Activated CD8-positive, alpha-beta memory T cell treated with anti-CD3 and anti-CD28 coated beads for 24 hours (primary cell): ENCODE data around the gene FPR2.

Source experiments
- DNase-seq: peaks from one replicate; pipeline ENCODE4 v3.0.0-alpha.2; 2020

FPR2 gene

DNA sequence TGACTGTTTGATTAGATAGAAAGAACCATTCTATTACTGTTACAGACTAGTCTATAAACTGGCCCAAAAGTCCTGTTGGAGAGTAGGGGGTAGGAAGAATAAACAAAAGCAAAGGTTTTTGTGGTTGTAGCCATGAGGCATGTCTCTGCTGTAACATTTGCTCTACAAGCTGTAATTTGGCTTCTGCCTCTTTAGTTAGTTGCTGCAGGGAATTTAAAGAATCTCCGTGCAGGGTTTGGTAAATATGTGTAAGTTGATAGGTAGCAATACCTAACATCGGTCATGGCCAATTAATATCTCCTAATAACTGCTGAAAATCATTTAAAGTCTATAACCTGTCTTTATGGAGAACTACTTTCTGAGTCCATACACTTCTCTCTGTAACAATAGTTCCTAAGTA is 46.9 kb downstream of the FPR2 start:
- DNase-seq: no peak

DNA sequence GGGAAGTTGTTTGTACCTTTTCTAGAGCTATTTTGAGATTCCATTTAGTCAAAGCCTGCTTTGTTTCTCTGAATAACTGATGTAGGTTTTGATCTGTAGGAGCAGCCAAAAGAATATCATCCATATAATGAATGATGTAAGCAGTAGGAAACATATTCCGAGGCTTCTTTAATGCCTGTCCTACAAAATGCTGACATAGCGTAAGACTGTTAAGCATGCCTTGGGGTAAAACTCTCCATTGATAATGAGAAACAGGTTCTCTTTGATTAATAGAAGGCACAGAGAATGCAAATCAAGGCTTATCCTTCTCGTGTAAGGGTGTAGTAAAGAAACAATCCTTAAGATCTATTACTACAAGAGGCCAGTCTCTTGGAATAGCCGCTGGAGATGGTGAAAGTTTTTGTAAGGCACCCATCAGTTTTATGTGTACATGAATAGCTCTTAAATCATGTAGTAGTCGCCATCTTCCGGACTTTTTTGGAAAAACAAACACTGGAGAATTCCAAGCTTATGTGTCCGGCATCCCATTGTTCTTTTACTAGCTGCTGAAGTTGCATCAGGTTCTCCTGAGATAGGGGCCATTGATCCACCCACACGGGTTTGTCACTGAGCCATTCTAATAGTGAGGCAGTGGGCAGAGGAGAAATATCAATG is 47.5 kb downstream of the FPR2 start:
- no peak for DNase-seq

DNA sequence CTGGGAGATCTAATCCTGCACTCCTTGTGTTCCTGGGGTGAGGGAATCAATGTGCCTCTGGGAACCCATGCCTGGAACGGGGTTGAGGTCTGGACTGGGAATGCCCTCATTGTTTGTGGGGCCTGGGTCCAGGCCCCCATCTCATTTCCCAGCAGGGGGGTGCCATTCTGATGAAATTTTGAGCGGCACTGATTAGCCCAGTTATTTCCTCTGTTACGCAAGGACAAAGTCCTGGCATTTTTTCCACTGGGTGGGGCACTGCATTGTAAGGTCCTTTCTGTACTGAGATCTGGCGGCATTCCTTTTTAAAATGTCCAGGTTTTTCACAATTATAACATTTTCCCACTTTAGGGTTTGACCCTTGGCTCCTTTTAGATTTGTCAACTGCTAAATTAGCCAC is 48.8 kb downstream of the FPR2 start:
- DNase-seq: no peak

DNA sequence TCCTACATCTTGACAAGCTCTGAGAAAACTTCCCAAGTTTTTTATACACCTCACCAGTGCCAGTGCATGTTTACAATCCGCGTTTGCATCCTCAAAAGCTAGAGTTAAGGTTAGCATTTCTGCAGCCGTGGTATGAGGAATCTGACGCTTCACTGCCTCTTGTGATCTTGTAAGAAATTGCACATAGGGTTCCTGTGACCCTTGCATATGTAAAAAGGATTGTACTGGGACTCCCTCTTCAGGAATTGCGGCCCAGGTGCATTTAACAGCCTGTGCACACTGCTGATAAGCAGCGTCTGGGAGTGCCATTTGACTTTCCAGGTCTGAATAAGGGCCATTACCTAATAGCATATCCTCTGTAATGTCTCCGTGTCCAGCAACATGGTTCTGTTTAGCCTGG is 49.2 kb downstream of the FPR2 start:
- DNase-seq: no peak

DNA sequence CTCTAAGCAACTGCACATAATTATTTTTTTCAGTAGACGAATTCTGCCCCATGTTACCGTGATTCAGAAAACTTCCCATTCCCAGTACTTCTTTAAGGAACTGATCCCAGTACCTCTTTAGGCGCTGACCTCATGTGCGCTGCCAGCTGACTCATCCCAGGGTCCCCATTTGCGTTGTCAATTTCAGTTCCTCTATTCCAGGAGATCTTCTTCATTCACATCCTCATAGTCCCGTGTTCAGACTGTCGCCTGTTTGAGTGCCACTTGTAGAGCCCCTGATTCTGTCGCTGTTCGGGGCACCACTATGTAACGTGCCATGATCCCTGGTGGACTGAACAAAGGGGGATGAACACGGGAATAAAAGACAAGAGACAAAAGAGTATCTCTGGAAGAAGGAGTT is 50.4 kb downstream of the FPR2 start:
- DNase-seq: no peak

DNA sequence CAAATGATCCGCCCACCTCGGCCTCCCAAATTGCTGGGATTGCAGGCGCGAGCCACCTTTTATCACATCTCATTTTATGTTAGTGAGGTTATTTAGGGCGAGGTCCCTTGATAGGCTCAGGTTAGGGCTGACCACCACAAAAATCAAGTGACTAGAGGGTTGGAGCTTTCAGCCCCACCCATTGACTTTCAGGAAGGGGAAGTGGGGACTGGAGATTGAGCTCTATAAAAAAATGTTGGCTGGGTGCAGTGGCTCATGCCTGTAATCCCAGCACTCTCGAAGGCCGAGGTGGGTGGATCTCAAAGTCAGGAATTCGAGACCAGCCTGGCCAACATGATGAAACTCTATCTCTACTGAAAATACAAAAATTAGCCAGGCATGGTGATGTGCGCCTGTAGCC is 54.1 kb downstream of the FPR2 start:
- DNase-seq: no peak

DNA sequence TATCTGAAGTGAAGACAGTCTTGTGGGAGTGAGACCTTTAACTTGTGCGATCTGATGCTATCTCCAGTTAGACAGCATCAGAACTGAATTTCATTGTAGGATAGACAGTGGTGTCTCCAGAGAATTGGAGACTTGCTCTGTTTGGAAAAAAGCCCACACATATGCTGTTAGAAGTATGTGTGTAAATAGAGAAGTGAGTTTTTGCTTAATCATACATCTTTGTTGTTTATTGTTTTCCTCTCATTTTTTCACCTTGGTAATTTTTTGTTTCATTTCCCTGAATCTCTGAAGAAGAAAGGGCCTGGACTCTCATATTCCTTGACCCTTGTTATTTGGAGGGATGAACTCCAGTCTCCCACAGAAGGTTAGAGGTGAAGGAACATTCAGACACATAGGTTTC is 55.7 kb downstream of the FPR2 start:
- DNase-seq: no peak

DNA sequence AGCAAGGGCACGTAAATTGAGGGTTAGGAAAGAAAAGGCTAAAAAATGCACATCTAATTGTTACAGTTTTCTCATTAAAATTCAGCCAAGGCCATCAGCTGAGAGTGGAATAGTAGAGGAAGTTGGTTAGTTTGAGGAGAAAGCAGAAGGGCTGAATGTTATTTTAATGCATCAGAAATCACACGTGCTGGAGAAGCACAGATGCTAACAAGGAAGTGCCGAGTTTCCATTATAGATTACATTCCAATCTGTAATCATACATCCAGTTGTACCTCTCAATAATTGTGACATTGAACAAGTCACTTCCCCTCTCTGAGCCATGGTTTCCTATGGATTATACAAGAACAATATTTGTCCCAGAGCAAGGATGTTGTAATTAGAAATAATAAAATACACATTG is 59.0 kb downstream of the FPR2 start:
- DNase-seq: no peak
